Natural killer cell (primary cell): Measurements from ENCODE around the gene GFPT2. TPM values are rescaled to one million over a fixed set of nuclear protein-coding genes. Genes with fewer than 3 reads are reported as not detected.

Source experiments
- ATAC-seq, 3 donors: fragments of 150-1000 bp in 2 of 3; fragments of 200-7000 bp in 1 of 3; cut with Tn5 transposase; 1 replicate in 1 of 3; 2 replicates in 2 of 3; pipeline ENCODE4 v1.10.0; 2021; ENCODE audit warnings: mild to moderate bottlenecking in 2 of 3, moderate library complexity in 2 of 3
- DNase-seq, 2 donors: peaks; one replicate each; pipeline versions ENCODE4 v3.0.0 to v3.0.0-alpha.2; 2013 to 2021; ENCODE audit warnings: mixed read lengths in 1 of 2
- H3K27ac ChIP-seq: one replicate; pipeline ENCODE4 v1.5.1; 2013; ENCODE audit warnings: mild to moderate bottlenecking, low read length
- H3K27me3 ChIP-seq: one replicate; pipeline ENCODE4 v1.6.1; 2013; ENCODE audit warnings: low read length; ENCODE audit not compliant: control insufficient read depth, insufficient read depth
- H3K36me3 ChIP-seq: one replicate; pipeline ENCODE4 v1.6.1; 2013; ENCODE audit warnings: low read length; ENCODE audit not compliant: control insufficient read depth, insufficient read depth
- H3K4me1 ChIP-seq: one replicate; pipeline ENCODE4 v1.6.1; 2013; ENCODE audit warnings: low read length; ENCODE audit not compliant: control insufficient read depth, insufficient read depth
- H3K4me3 ChIP-seq: one replicate; pipeline ENCODE4 v1.5.1; 2013; ENCODE audit warnings: low read length
- H3K9me3 ChIP-seq: one replicate; pipeline ENCODE4 v1.6.1; 2013; ENCODE audit warnings: low read length; ENCODE audit not compliant: control insufficient read depth, insufficient read depth
- H3K27ac Mint-ChIP-seq, 2 donors: one replicate each; pipeline ENCODE4 v1.8.0; 2022; ENCODE audit warnings: mild to moderate bottlenecking in 2 of 2, mixed read lengths in 2 of 2, moderate library complexity in 1 of 2
- H3K27me3 Mint-ChIP-seq, 2 donors: one replicate each; pipeline ENCODE4 v1.8.0; 2022; ENCODE audit warnings: low read depth in 2 of 2, mixed read lengths in 2 of 2
- H3K36me3 Mint-ChIP-seq: one replicate; pipeline ENCODE4 v1.8.0; 2022; ENCODE audit warnings: mixed read lengths
- H3K4me1 Mint-ChIP-seq, 2 donors: one replicate each; pipeline ENCODE4 v1.8.0; 2022; ENCODE audit warnings: mixed read lengths in 2 of 2
- H3K4me3 Mint-ChIP-seq: one replicate; pipeline ENCODE4 v1.8.0; 2022; ENCODE audit warnings: mild to moderate bottlenecking, moderate library complexity, mixed read lengths
- H3K9me3 Mint-ChIP-seq, 2 donors: one replicate each; pipeline ENCODE4 v1.8.0; 2022; ENCODE audit warnings: mixed read lengths in 2 of 2
- CTCF ChIP-seq: fragments of 200-600 bp; IDR thresholded peaks from one replicate; pipeline ENCODE4 v1.8.0; 2022; ENCODE audit warnings: antibody characterized with exemption
- WGBS: methylation state at CpG from one replicate; pipeline ENCODE4 v1.1.7; 2013; ENCODE audit warnings: missing lambda C conversion rate; ENCODE audit not compliant: insufficient coverage; 5-methylcytosine and 5-hydroxymethylcytosine counted together
- intact Hi-C: fragments of 100-400 bp; cut with micrococcal nuclease; formaldehyde crosslinking; loops from one replicate; pipeline ENCODE4 v1.14.2; 2022
- total RNA-seq, 4 donors: library from RNA; stranded (reverse); fragments of 120-200 nt in 1 of 4; gene quantifications; one replicate each; pipeline versions ENCODE4 v1.2.3 to v1.2.4, GENCODE V29; 2013 to 2022

The GFPT2 gene
- total RNA-seq, 3 donors from 2014 or later (not counting 1 experiment from before 2014, with no cell fraction given), result 0.56 to 0.86 TPM; not detected in 1

DNA sequence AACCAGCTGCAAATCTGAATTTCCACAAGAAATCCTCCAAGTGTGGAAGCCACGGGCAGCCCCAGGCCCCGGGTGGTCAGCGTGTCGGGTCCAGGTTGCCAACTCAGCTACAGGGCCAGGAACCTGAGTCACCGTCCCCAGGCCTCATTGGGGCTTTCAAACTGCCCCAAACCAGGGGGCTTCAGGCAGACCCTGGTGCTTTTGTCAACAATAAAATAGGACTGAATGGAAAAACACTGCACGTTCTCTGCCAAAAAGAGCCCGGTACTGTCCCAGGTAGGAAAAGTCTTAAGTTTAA, 24.0 kb downstream of the GFPT2 start:
- H3K27ac Mint-ChIP-seq, result no peak overlapping the region
- 89% methylated on average over 7 of the region's 7 CpGs for WGBS

GRCh38 chr5:180328296-180329137, 24.6 kb downstream of the GFPT2 start:
- DNase-seq, result peak; percentile 77 to 93

More for the DNA sequence above, 24.0 kb downstream of the GFPT2 start:
- no peak overlapping the region for H3K4me3 ChIP-seq
- Mint-ChIP-seq H3K9me3 (no peaks in the 10 kb centered on the region), H3K27me3 (peaks cover 21 to 40% of the 10 kb centered on the region in 2 donors), H3K4me3 (no peak overlapping the region), H3K4me1 (no peaks in the 10 kb centered on the region), H3K36me3 (no peaks in the 10 kb centered on the region)
- intact Hi-C loops, result no loop called here
- ATAC-seq (no peak), DNase-seq (no peak)
- no peak for TF ChIP-seq CTCF
- peaks cover 4% of the 10 kb centered on the region for H3K4me1 ChIP-seq
- no peaks in the 10 kb centered on the region for H3K9me3 ChIP-seq
- H3K36me3 ChIP-seq, result no peaks in the 10 kb centered on the region
- no peaks in the 10 kb centered on the region for H3K27me3 ChIP-seq
- H3K27ac ChIP-seq, result no peak overlapping the region

DNA sequence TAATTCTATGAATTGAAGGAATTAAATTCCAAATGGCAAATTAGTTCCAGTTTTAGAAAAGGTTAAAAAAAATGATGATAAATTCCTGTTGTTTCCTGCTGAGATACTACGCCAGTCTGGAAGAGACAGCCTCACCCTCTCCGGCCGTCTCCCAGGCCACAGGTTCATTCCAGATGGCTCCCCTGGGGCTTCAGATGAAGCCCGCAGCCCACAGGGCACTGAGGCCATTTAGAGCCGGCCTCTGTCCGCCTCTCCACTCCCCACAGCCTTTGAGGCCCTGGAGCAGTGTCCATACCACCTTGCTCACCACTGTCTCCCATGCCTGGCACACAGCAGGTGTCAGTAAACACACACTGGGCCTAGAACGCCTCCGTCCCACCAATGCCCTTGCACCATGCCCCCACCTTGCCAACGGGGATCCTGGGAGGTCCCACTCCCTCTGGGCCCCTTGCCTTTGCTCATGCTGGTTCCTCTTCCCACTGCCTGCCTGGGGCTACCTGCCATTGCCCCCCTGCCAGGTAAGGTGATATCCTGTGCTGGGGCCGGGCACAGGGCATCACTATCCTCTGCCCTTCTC, 26.1 kb downstream of the GFPT2 start:
- Histone ChIP-seq H3K27me3 (no peaks in the 10 kb centered on the region), H3K4me1 (peaks cover 4% of the 10 kb centered on the region), H3K9me3 (no peaks in the 10 kb centered on the region), H3K36me3 (no peaks in the 10 kb centered on the region), H3K4me3 (no peak overlapping the region), H3K27ac (no peak overlapping the region)
- H3K4me1 Mint-ChIP-seq, result no peaks in the 10 kb centered on the region
- no peak for DNase-seq
- intact Hi-C loops, result no loop called here
- 90% methylated on average over 10 of the region's 10 CpGs for WGBS
- no peaks in the 10 kb centered on the region for H3K9me3 Mint-ChIP-seq
- no peak for ATAC-seq
- H3K27me3 Mint-ChIP-seq, result peaks cover 14 to 30% of the 10 kb centered on the region in 2 donors
- TF ChIP-seq CTCF, result no peak
- H3K4me3 Mint-ChIP-seq, result no peak overlapping the region
- H3K36me3 Mint-ChIP-seq, result no peaks in the 10 kb centered on the region
- no peak overlapping the region for H3K27ac Mint-ChIP-seq

More at GRCh38 chr5:180328296-180329137, 24.6 kb downstream of the GFPT2 start:
- H3K9me3 Mint-ChIP-seq, result no peaks in the 10 kb centered on the region
- H3K4me3 Mint-ChIP-seq, result no peak overlapping the region
- no peaks in the 10 kb centered on the region for H3K4me1 Mint-ChIP-seq
- no peak overlapping the region for H3K27ac Mint-ChIP-seq
- intact Hi-C loops, result loop anchor here (1.0 kb wide), 2 partner anchors 35 to 201 kb away; no protein-coding TSS in a partner anchor
- peak; percentile 84 for TF ChIP-seq CTCF
- H3K27me3 ChIP-seq, result no peaks in the 10 kb centered on the region
- H3K4me3 ChIP-seq, result no peak overlapping the region
- no peaks in the 10 kb centered on the region for H3K36me3 ChIP-seq
- no peaks in the 10 kb centered on the region for H3K9me3 ChIP-seq
- 64% methylated on average over 31 of the region's 31 CpGs for WGBS
- no peaks in the 10 kb centered on the region for H3K36me3 Mint-ChIP-seq
- peaks cover 20 to 36% of the 10 kb centered on the region in 2 donors for H3K27me3 Mint-ChIP-seq
- ATAC-seq, result peak; percentile 69 to 97 (median 96)
- peaks cover 4% of the 10 kb centered on the region for H3K4me1 ChIP-seq
- H3K27ac ChIP-seq, result no peak overlapping the region
